COR-L47 (cell line): ENCODE results near the gene STX4.

ENCODE experiments used
- DNase-seq: peaks from one replicate; lab custom pipeline; 2025; lab: John Stamatoyannopoulos, UW

The STX4 gene

GRCh38 chr16:31020536-31020935 is 12.8 kb upstream of the STX4 start:
- no peak for DNase-seq

GRCh38 chr16:31022544-31023251 is 10.7 kb upstream of the STX4 start:
- no peak for DNase-seq

- no peak for DNase-seq
Observed at GRCh38 chr16:31023252-31023602, 10.1 kb upstream of the STX4 start.

GRCh38 chr16:31023627-31024226 is 9.6 kb upstream of the STX4 start:
- no peak for DNase-seq

GRCh38 chr16:31025339-31025738 is 8.0 kb upstream of the STX4 start:
- no peak for DNase-seq

GRCh38 chr16:31029272-31029671 is 4.1 kb upstream of the STX4 start:
- no peak for DNase-seq

GRCh38 chr16:31031276-31031675 is 2.1 kb upstream of the STX4 start:
- DNase-seq: no peak

GRCh38 chr16:31033709-31034492 is 543 bp downstream of the STX4 start:
- peak; percentile 72 for DNase-seq

GRCh38 chr16:31036691-31037090 is 3.3 kb downstream of the STX4 start:
- DNase-seq: no peak

- DNase-seq: no peak
Observed at GRCh38 chr16:31038993-31039392, 5.6 kb downstream of the STX4 start.

- no peak for DNase-seq
Observed at GRCh38 chr16:31042866-31043265, 9.5 kb downstream of the STX4 start.

GRCh38 chr16:31043352-31043751 is 10.0 kb downstream of the STX4 start:
- no peak for DNase-seq

- DNase-seq: no peak
Observed at GRCh38 chr16:31043898-31044481, 10.6 kb downstream of the STX4 start.

- DNase-seq: no peak
Observed at GRCh38 chr16:31050280-31051030, 17.1 kb downstream of the STX4 start.

- DNase-seq: no peak
Observed at GRCh38 chr16:31052114-31052513, 18.8 kb downstream of the STX4 start.

- no peak for DNase-seq
Observed at GRCh38 chr16:31055613-31056012, 22.3 kb downstream of the STX4 start.

GRCh38 chr16:31061126-31061812 is 27.9 kb downstream of the STX4 start:
- no peak for DNase-seq

- DNase-seq: no peak
Observed at GRCh38 chr16:31061813-31062440, 28.6 kb downstream of the STX4 start.

GRCh38 chr16:31063495-31063842 is 30.1 kb downstream of the STX4 start:
- no peak for DNase-seq

- DNase-seq: no peak
Observed at GRCh38 chr16:31063843-31064611, 30.7 kb downstream of the STX4 start.
